Liver (tissue), 9 donors: ENCODE results near the gene PTPRN2. TPM values are rescaled to one million over a fixed set of nuclear protein-coding genes. Genes with fewer than 3 reads are reported as not detected.

Experiments
- DNase-seq: peaks from one replicate; pipeline ENCODE4 v3.0.0-alpha.2; 2017; ENCODE audit warnings: low spot score
- H3K27ac ChIP-seq, 2 donors: one replicate each; pipeline ENCODE4 v1.7.0; 2013; ENCODE audit warnings: inconsistent platforms in 2 of 2, low read length in 2 of 2, control low read depth in 1 of 2, low read depth in 1 of 2, mild to moderate bottlenecking in 1 of 2
- H3K27me3 ChIP-seq, 4 donors: one replicate each; pipeline versions ENCODE4 v1.6.1 to v1.7.0; 2013; ENCODE audit warnings: low read length in 3 of 4, inconsistent platforms in 1 of 4, mild to moderate bottlenecking in 1 of 4, moderate library complexity in 1 of 4; ENCODE audit not compliant: control insufficient read depth in 4 of 4, insufficient read depth in 4 of 4
- H3K36me3 ChIP-seq, 4 donors: one replicate each; pipeline versions ENCODE4 v1.6.1 to v1.7.0; 2013; ENCODE audit warnings: low read length in 3 of 4, mild to moderate bottlenecking in 3 of 4, low read depth in 1 of 4, moderate library complexity in 1 of 4; ENCODE audit not compliant: control insufficient read depth in 4 of 4, insufficient read depth in 3 of 4
- H3K4me1 ChIP-seq, 4 donors: one replicate each; pipeline versions ENCODE4 v1.6.1 to v1.7.0; 2013; ENCODE audit warnings: low read length in 3 of 4, mild to moderate bottlenecking in 3 of 4, moderate library complexity in 1 of 4; ENCODE audit not compliant: control insufficient read depth in 4 of 4, insufficient read depth in 4 of 4
- H3K4me3 ChIP-seq, 3 donors: one replicate each; pipeline versions ENCODE4 v1.6.1 to v1.7.0; 2013; ENCODE audit warnings: low read length in 3 of 3, control low read depth in 1 of 3, low read depth in 1 of 3, mild to moderate bottlenecking in 1 of 3
- H3K9ac ChIP-seq, 2 donors: one replicate each; pipeline ENCODE4 v1.7.0; 2013; ENCODE audit warnings: low read length in 2 of 2, mild to moderate bottlenecking in 2 of 2, moderate library complexity in 2 of 2, control low read depth in 1 of 2, low read depth in 1 of 2
- H3K9me3 ChIP-seq, 4 donors: one replicate each; pipeline versions ENCODE4 v1.6.1 to v1.7.0; 2013; ENCODE audit warnings: low read length in 3 of 4; ENCODE audit not compliant: control insufficient read depth in 4 of 4
- ATF3 ChIP-seq: IDR thresholded peaks from 2 replicates; pipeline ENCODE4 v1.6.1; 2016; ENCODE audit warnings: antibody characterized with exemption
- EGR1 ChIP-seq, 2 donors: IDR thresholded peaks; 2 replicates each; pipeline ENCODE4 v1.6.1; 2016 to 2018; ENCODE audit warnings: antibody characterized with exemption in 2 of 2, low read depth in 2 of 2
- FOXA2 ChIP-seq: IDR thresholded peaks from 2 replicates; pipeline ENCODE4 v1.6.1; 2016; ENCODE audit warnings: antibody characterized with exemption
- GABPA ChIP-seq, 2 donors: IDR thresholded peaks in 1 of 2; conservative IDR thresholded peaks in 1 of 2; 2 replicates each; pipeline ENCODE4 v1.6.1; 2016; ENCODE audit warnings: antibody characterized with exemption in 2 of 2, mild to moderate bottlenecking in 1 of 2, moderate library complexity in 1 of 2
- HNF4A ChIP-seq, 2 donors: conservative IDR thresholded peaks; 2 replicates each; pipeline ENCODE4 v1.6.1; 2016; ENCODE audit warnings: antibody characterized with exemption in 2 of 2, mild to moderate bottlenecking in 2 of 2
- JUND ChIP-seq, 2 donors: IDR thresholded peaks; 2 replicates each; pipeline ENCODE4 v1.6.1; 2016; ENCODE audit warnings: antibody characterized with exemption in 2 of 2
- NR2F2 ChIP-seq: IDR thresholded peaks from 2 replicates; pipeline ENCODE4 v1.6.1; 2016; ENCODE audit warnings: antibody characterized with exemption
- RAD21 ChIP-seq, 2 donors: IDR thresholded peaks; 2 replicates each; pipeline ENCODE4 v1.6.1; 2016; ENCODE audit warnings: antibody characterized with exemption in 2 of 2, mild to moderate bottlenecking in 2 of 2
- REST ChIP-seq: IDR thresholded peaks from 2 replicates; pipeline ENCODE4 v1.6.1; 2016; ENCODE audit warnings: antibody characterized with exemption, mild to moderate bottlenecking
- RXRA ChIP-seq, 2 donors: IDR thresholded peaks; 2 replicates each; pipeline ENCODE4 v1.6.1; 2017 to 2018; ENCODE audit warnings: antibody characterized with exemption in 2 of 2, mild to moderate bottlenecking in 1 of 2
- SP1 ChIP-seq: IDR thresholded peaks from 2 replicates; pipeline ENCODE4 v1.6.1; 2018; ENCODE audit warnings: antibody characterized with exemption, mild to moderate bottlenecking
- TAF1 ChIP-seq: conservative IDR thresholded peaks from 2 replicates; pipeline ENCODE4 v1.6.1; 2016; ENCODE audit warnings: antibody characterized with exemption, mild to moderate bottlenecking
- YY1 ChIP-seq: IDR thresholded peaks from 2 replicates; pipeline ENCODE4 v1.6.1; 2016; ENCODE audit warnings: antibody characterized with exemption, mild to moderate bottlenecking
- ZBTB33 ChIP-seq: IDR thresholded peaks from 2 replicates; pipeline ENCODE4 v1.6.1; 2016; ENCODE audit warnings: antibody characterized with exemption
- WGBS: extraction: QIAGEN DNeasy Blood & Tissue Kit; methylation state at CpG from one replicate; pipeline ENCODE4 v1.1.7; 2013; 5-methylcytosine and 5-hydroxymethylcytosine counted together
- polyA plus RNA-seq, 2 donors: library from polyadenylated mRNA; stranded (reverse) in 1 of 2; unstranded in 1 of 2; fragments of 200-250 nt in 1 of 2; fragments of >200 nt in 1 of 2; fragmentation: Nextera tagmentation in 1 of 2; extraction: Ambion mirVana in 1 of 2; gene quantifications; one replicate each; pipeline versions ENCODE4 v1.2.1 to v1.2.3, GENCODE V29; 2013 to 2015
- total RNA-seq, 2 donors: library from RNA; depleted of rRNA; stranded (reverse); fragments of >200 nt; gene quantifications; one replicate each; pipeline ENCODE4 v1.2.3, GENCODE V29; 2014
- donor health status: healthy.
- donor health status: healthy.
- donor health status: healthy.
- donor health status: healthy.
- donor health status: healthy.

Gene PTPRN2
- total and polyA plus RNA-seq, 4 donors, result 0.75 to 1.9 (median 1.1) TPM

- no peak overlapping the region for H3K4me3 ChIP-seq
- peaks cover 0 to 3% (median 0%) of the 10 kb centered on the region in 4 donors for H3K4me1 ChIP-seq
- H3K27ac ChIP-seq, result no peak overlapping the region
- H3K27me3 ChIP-seq, result no peaks in the 10 kb centered on the region
- H3K9me3 ChIP-seq, result no peaks in the 10 kb centered on the region
- 53% methylated on average over 10 of the region's 10 CpGs for WGBS
- H3K36me3 ChIP-seq, result no peaks in the 10 kb centered on the region
- H3K9ac ChIP-seq, result no peak overlapping the region
- TF ChIP-seq NR2F2 (no peak), RAD21 (IDR thresholded peaks at IDR 0.05) (no peak), JUND (IDR thresholded peaks at IDR 0.05) (no peak), REST (no peak), SP1 (no peak), FOXA2 (no peak), YY1 (no peak), HNF4A (conservative IDR thresholded peaks at IDR 0.05) (no peak), RXRA (IDR thresholded peaks at IDR 0.05) (no peak), TAF1 (no peak), EGR1 (IDR thresholded peaks at IDR 0.05; ENCODE audit: low read depth in 2 of 2) (no peak), ZBTB33 (no peak), GABPA (IDR thresholded peaks at IDR 0.05 in 1 of 2, conservative IDR thresholded peaks at IDR 0.05 in 1 of 2) (no peak)
- no peak for DNase-seq
Observed at GRCh38 chr7:158382363-158383254, 205.0 kb downstream of the PTPRN2 start.

- Histone ChIP-seq H3K36me3 (no peaks in the 10 kb centered on the region), H3K27me3 (no peaks in the 10 kb centered on the region), H3K9me3 (no peaks in the 10 kb centered on the region), H3K4me1 (peaks cover 0 to 3% (median 0%) of the 10 kb centered on the region in 4 donors), H3K27ac (no peak overlapping the region), H3K4me3 (no peak overlapping the region), H3K9ac (no peak overlapping the region)
- TF ChIP-seq GABPA (IDR thresholded peaks at IDR 0.05 in 1 of 2, conservative IDR thresholded peaks at IDR 0.05 in 1 of 2) (no peak), YY1 (no peak), ATF3 (no peak), RXRA (IDR thresholded peaks at IDR 0.05) (no peak)
- WGBS, result 80% methylated on average over 3 of the region's 3 CpGs
- no peak for DNase-seq
Observed at GRCh38 chr7:158381956-158382355, 205.7 kb downstream of the PTPRN2 start.
